ENCODE data around the gene EFCAB11. TPM values are rescaled to one million over a fixed set of nuclear protein-coding genes. Genes with fewer than 3 reads are reported as not detected.
"Not testable (repeated sequence)": the region's sequence is repeated elsewhere in the genome, so short reads cannot be mapped to it uniquely, and the experiment has no call there.

The EFCAB11 gene
- total RNA-seq, 1 experiment from 2014 or later: 15.5 TPM

GRCh38 chr14:89892953-89893352 lies 61.6 kb downstream of the EFCAB11 start (continued):
- no peak for TF ChIP-seq ZNF512 (CRISPR knock-in tag; IDR thresholded peaks at IDR 0.05; ENCODE audit: borderline replicate concordance)
- TF ChIP-seq ATF3 (CRISPR knock-in tag; conservative IDR thresholded peaks at IDR 0.05): no peak
- TF ChIP-seq ZNF219 (CRISPR knock-in tag; IDR thresholded peaks at IDR 0.05; ENCODE audit: borderline replicate concordance): no peak
- TF ChIP-seq STAT6 (CRISPR knock-in tag; conservative IDR thresholded peaks at IDR 0.05; ENCODE audit: low read depth): no peak
- TF ChIP-seq OVOL2 (CRISPR knock-in tag; IDR thresholded peaks at IDR 0.05; ENCODE audit: borderline replicate concordance): no peak
- TF ChIP-seq FOXP1 (CRISPR knock-in tag; IDR thresholded peaks at IDR 0.05; ENCODE audit: borderline replicate concordance): no peak
- TF ChIP-seq IRF2 (CRISPR knock-in tag; IDR thresholded peaks at IDR 0.05; ENCODE audit: borderline replicate concordance, low read depth): no peak
- TF ChIP-seq ESRRA (CRISPR knock-in tag; IDR thresholded peaks at IDR 0.05; ENCODE audit: borderline replicate concordance): no peak

- DNase-seq (ENCODE audit: low spot score); POLR2A ChIA-PET; H3K27me3 Mint-ChIP-seq (ENCODE audit: low read depth); H3K9me3 Mint-ChIP-seq; H3K4me3 Mint-ChIP-seq; H3K36me3 Mint-ChIP-seq; H3K4me1 Mint-ChIP-seq; H3K27ac Mint-ChIP-seq; ATAC-seq: not testable (repeated sequence)
- CTCF ChIA-PET: interaction anchor here (1.6 kb wide), 1 partner anchor 8 kb away, joined by 4 read pairs; no protein-coding TSS in a partner anchor
These were observed 62.8 kb downstream of the EFCAB11 start for GRCh38 chr14:89891721-89892120.

GRCh38 chr14:89891055-89891454 lies 63.5 kb downstream of the EFCAB11 start:
- ATAC-seq (no peak), DNase-seq (ENCODE audit: low spot score) (no peak)
- H3K27ac Mint-ChIP-seq: no peak overlapping the region
- peaks cover 4% of the 10 kb centered on the region; the same call in 1 of the 2 replicates for H3K9me3 Mint-ChIP-seq
- no peak overlapping the region for H3K4me3 Mint-ChIP-seq
- POLR2A ChIA-PET: interaction anchor here (0.5 kb wide), 1 partner anchor 1820 kb away, joined by 3 read pairs; no protein-coding TSS in a partner anchor
- peaks cover 2% of the 10 kb centered on the region; the same call in 1 of the 2 replicates for H3K36me3 Mint-ChIP-seq
- H3K27me3 Mint-ChIP-seq (ENCODE audit: low read depth): no peaks in the 10 kb centered on the region
- H3K4me1 Mint-ChIP-seq: no peaks in the 10 kb centered on the region
- CTCF ChIA-PET: interaction anchor here (1.6 kb wide), 1 partner anchor 9 kb away, joined by 4 read pairs; no protein-coding TSS in a partner anchor
- TF ChIP-seq USF1 (CRISPR knock-in tag; IDR thresholded peaks at IDR 0.05): no peak
- no peak for TF ChIP-seq ARID4B (CRISPR knock-in tag; IDR thresholded peaks at IDR 0.05; ENCODE audit: borderline replicate concordance)
- no peak for TF ChIP-seq ATF1 (CRISPR knock-in tag; IDR thresholded peaks at IDR 0.05)
- no peak for TF ChIP-seq ZNF512 (CRISPR knock-in tag; IDR thresholded peaks at IDR 0.05; ENCODE audit: borderline replicate concordance)
- TF ChIP-seq ZNF423 (CRISPR knock-in tag; IDR thresholded peaks at IDR 0.05): no peak
- no peak for TF ChIP-seq SMAD3 (CRISPR knock-in tag; IDR thresholded peaks at IDR 0.05; ENCODE audit: borderline replicate concordance)
- TF ChIP-seq ATF6 (CRISPR knock-in tag; IDR thresholded peaks at IDR 0.05): no peak
- no peak for TF ChIP-seq ZNF671 (CRISPR knock-in tag; IDR thresholded peaks at IDR 0.05)
- no peak for TF ChIP-seq CTCF (IDR thresholded peaks at IDR 0.05)
- TF ChIP-seq NR1H2 (CRISPR knock-in tag; IDR thresholded peaks at IDR 0.05): no peak
